ENCODE results near the gene FBXW8. TPM values are rescaled to one million over a fixed set of nuclear protein-coding genes. Genes with fewer than 3 reads are reported as not detected.

The FBXW8 gene
- total RNA-seq, 4 donors from 2014 or later, result 7.4 to 15.4 (median 10.2) TPM

DNA sequence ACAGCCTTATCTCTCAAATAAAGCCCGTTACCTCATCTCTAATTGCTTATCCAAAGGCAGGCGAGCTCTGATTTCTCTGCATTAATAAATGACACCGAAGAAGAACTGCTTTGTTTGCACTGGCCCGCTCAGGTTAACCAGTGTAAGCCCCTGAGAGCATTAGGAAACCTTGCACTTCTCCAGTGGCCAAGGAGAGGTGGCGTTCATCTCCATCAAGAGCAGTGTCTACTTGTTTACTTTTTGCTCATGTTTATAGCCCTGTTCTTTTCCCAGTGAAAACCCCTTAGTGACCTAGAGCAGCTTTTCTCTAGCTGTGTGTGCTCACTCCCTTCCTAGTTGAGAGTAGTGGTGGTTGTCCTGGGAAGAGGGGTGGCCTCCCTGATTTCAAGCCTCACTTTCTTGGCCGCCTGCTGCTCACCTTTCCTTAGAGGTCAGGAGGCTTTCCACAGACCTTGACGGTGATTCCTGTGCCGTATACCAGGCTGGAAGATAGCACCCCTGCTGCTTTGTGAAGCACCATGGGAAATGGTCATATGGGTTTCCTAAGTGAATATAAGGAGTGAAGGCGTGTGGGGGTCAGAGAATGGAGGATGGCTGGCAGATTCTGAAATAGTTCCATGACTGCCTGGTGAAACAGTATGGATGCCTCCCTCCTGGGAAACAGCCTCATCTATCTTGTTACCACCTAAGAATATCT lies 16.6 kb downstream of the FBXW8 start:
- Histone ChIP-seq H3K9me3 (no peaks in the 10 kb centered on the region), H3K36me3 (peaks cover 0 to 35% (median 0%) of the 10 kb centered on the region in 3 donors), H3K27me3 (no peaks in the 10 kb centered on the region), H3K4me1 (peaks cover 0 to 29% (median 5%) of the 10 kb centered on the region in 3 donors), H3K27ac (peak overlapping the region in 1 of 4 donors; percentile 49), H3K4me3 (no peak overlapping the region)
- WGBS, 2 donors, result 83 to 91% methylated on average over 6 of the region's 9 CpGs
- DNase-seq, result no peak
- TF ChIP-seq POLR2A (IDR thresholded peaks at IDR 0.05), result no peak
- TF ChIP-seq, protein P1, sequence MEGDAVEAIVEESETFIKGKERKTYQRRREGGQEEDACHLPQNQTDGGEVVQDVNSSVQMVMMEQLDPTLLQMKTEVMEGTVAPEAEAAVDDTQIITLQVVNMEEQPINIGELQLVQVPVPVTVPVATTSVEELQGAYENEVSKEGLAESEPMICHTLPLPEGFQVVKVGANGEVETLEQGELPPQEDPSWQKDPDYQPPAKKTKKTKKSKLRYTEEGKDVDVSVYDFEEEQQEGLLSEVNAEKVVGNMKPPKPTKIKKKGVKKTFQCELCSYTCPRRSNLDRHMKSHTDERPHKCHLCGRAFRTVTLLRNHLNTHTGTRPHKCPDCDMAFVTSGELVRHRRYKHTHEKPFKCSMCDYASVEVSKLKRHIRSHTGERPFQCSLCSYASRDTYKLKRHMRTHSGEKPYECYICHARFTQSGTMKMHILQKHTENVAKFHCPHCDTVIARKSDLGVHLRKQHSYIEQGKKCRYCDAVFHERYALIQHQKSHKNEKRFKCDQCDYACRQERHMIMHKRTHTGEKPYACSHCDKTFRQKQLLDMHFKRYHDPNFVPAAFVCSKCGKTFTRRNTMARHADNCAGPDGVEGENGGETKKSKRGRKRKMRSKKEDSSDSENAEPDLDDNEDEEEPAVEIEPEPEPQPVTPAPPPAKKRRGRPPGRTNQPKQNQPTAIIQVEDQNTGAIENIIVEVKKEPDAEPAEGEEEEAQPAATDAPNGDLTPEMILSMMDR (IDR thresholded peaks at IDR 0.05), result no peak
- intact Hi-C loops (cut with DNase I), result no loop called here

DNA sequence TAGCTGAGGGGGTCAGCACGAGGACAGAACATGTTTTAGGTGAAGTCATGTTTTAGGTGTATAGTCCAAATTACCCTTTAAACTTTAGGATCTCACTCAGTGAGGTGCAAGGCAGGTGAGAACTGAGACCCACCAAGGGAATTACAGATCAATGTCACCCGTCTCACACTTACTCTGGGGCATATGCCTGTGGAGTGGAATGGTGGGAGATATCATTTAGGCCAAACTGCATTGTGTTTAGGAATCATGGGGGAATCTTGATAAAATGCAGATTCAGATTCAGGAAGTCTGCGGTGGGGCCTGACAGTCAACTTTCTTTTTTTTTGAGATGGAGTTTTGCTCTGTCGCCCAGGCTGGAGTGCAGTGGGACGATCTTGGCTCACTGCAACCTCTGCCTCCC lies 17.8 kb downstream of the FBXW8 start:
- no peaks in the 10 kb centered on the region for H3K9me3 ChIP-seq
- TF ChIP-seq, protein P1 (IDR thresholded peaks at IDR 0.05), result no peak
- TF ChIP-seq POLR2A (IDR thresholded peaks at IDR 0.05), result no peak
- DNase-seq, result no peak
- peaks cover 0 to 34% (median 9%) of the 10 kb centered on the region in 3 donors for H3K4me1 ChIP-seq
- peaks cover 0 to 37% (median 0%) of the 10 kb centered on the region in 3 donors for H3K36me3 ChIP-seq
- intact Hi-C loops (cut with DNase I), result no loop called here
- 94% methylated on average over 5 of the region's 5 CpGs for WGBS, 2 donors
- no peak overlapping the region for H3K4me3 ChIP-seq
- no peak overlapping the region for H3K27ac ChIP-seq
- no peaks in the 10 kb centered on the region for H3K27me3 ChIP-seq

DNA sequence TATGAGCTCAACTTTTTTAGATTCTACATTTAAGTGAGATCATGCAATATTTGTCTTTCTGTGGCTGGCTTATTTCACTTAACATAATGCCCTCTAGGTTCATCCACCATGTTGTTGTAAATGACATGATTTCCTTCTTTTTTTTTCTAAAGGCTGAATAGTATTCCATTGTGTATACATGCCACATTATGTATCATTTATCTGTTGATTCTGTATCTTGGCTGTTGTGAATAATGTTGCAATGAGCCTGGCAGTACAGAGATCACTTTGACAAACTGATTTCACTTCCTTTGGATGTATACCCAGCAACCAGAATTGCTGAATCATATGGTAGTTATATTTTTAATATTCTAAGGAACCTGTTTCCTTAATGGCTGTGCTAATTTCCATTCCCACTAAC lies 19.1 kb downstream of the FBXW8 start:
- H3K36me3 ChIP-seq, result peaks cover 0 to 37% (median 0%) of the 10 kb centered on the region in 3 donors
- TF ChIP-seq POLR2A (IDR thresholded peaks at IDR 0.05), result no peak
- TF ChIP-seq, protein P1 (IDR thresholded peaks at IDR 0.05), result no peak
- intact Hi-C loops (cut with DNase I), result no loop called here
- H3K4me1 ChIP-seq, result peaks cover 0 to 43% (median 14%) of the 10 kb centered on the region in 3 donors
- no peak overlapping the region for H3K4me3 ChIP-seq
- H3K27me3 ChIP-seq, result no peaks in the 10 kb centered on the region
- H3K27ac ChIP-seq, result no peak overlapping the region
- no peak for DNase-seq
- no peaks in the 10 kb centered on the region for H3K9me3 ChIP-seq

DNA sequence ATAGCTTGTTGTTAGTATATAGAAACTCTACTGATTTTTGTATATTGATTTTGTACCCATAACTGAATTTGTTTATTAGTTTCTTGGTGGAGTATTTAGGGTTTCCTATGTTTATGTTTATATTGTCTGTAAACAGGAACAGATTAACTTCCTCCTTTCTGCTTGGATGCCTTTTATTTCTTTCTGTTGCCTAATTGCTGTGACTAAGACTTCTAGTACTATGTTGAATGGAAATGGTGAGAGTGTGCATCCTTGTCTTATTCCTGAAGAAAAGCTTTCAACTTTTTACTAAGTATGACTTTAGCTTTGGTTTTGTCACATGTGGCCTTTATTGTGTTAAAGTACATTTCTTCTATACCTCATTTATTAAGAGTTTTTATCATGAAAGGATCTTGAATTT lies 20.9 kb downstream of the FBXW8 start:
- intact Hi-C loops (cut with DNase I), result no loop called here
- Histone ChIP-seq H3K27ac (no peak overlapping the region), H3K9me3 (no peaks in the 10 kb centered on the region), H3K4me1 (peaks cover 0 to 34% (median 14%) of the 10 kb centered on the region in 3 donors), H3K4me3 (no peak overlapping the region), H3K36me3 (peaks cover 0 to 43% (median 0%) of the 10 kb centered on the region in 3 donors), H3K27me3 (no peaks in the 10 kb centered on the region)
- TF ChIP-seq, protein P1 (IDR thresholded peaks at IDR 0.05), result no peak
- no peak for TF ChIP-seq POLR2A (IDR thresholded peaks at IDR 0.05)
- no peak for DNase-seq

DNA sequence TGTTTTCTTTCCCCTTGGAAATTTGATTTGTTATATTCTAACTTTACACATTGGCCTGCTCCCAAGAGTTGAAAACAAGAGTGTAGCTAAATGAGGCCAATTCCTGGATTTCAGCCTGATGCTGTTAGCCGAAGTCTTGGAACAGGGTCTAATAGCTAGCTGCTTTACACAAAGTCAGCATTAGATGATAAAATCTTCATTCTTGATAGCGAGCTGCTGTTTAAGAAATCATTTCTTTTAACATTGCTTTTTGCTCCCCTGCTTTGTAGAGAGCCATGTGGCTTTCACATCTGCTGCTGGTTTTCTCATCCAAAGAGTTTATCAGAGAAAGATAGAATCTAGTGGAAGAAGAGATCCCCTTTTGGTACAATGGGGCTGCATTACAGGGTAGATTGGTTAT lies 22.3 kb downstream of the FBXW8 start:
- Histone ChIP-seq H3K9me3 (no peaks in the 10 kb centered on the region), H3K4me3 (no peak overlapping the region)
- WGBS, 2 donors, result 62 to 66% methylated on average over 2 of the region's 2 CpGs

More for the DNA sequence above, 22.3 kb downstream of the FBXW8 start:
- peaks cover 0 to 40% (median 0%) of the 10 kb centered on the region in 3 donors for H3K36me3 ChIP-seq
- no peak for DNase-seq
- peaks cover 0 to 26% (median 10%) of the 10 kb centered on the region in 3 donors for H3K4me1 ChIP-seq
- intact Hi-C loops (cut with DNase I), result no loop called here
- H3K27ac ChIP-seq, result no peak overlapping the region
- no peaks in the 10 kb centered on the region for H3K27me3 ChIP-seq
- TF ChIP-seq, protein P1 (IDR thresholded peaks at IDR 0.05), result no peak
- no peak for TF ChIP-seq POLR2A (IDR thresholded peaks at IDR 0.05)

All from esophagus squamous epithelium (tissue), 5 donors.